GDM1 (cell line): ENCODE results near the gene HJV.

Experiments
- DNase-seq: peaks from one replicate; lab custom pipeline; 2025; lab: John Stamatoyannopoulos, UW

Gene HJV

DNA sequence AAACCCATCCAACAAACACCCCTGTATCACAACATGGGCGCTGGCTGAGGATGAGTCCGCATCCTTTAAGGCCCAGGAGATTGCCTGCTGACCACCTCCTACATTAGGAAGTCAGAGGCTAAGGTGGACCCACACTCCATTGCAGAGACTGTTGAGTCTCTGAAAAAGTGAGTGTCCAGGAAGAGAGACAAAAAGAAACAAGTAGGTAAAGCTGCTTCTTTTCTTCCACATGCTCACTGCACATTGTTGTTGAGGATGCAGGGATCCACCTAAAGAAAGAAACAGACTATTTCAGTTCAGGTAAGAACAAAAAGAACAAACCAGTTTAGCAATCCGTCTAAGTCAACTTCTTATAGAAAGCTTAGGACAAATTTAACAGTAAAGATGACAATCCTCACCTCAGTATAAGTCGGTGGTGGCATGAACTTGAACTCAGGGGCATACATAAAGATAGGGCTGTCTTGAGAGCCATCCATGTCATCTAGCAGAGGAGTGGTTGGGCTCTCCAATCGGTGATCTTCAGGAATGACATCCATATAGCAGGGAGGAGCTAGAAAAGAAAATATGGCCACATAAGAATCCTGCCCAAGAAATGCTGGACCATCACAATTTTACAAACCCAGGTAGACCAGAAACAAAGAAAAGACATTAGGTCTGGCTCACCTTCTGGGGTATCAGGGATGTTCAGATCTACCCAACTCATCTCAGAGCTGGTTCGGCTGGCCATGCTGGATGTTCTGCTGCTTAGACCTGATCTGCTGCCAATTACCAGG, 27.7 kb downstream of the HJV start:
- DNase-seq, result no peak

DNA sequence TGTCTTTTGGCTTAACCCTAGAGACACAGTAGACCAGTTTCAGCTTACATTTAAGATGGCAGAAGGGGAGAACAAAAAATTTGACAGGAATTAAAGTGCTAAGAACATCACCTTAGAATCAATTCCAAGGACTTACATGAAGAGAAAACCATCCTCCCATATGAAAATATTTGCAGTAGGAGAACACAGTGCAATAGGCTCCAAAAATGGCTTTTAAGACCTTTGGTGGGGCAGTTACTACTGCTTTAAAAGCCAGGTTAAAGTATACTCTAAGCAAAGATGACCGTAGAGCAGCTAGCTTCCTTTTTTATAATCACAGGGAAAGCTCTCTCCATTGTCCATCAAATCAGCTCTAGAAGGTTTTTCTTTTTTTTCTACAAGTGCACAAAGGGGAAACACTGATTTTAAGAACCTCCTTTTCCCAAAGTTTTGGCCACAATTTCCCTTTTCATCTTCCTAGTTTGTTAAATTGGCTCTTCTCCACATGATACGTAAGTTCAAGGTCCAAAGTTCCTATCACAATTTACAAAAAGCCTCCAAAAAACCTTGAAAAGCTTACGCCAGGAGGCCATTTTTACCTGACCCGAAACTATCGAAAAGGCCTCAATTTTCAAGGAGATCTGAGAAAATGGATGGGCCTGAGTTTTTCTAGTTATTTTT, 28.4 kb downstream of the HJV start:
- no peak for DNase-seq

DNA sequence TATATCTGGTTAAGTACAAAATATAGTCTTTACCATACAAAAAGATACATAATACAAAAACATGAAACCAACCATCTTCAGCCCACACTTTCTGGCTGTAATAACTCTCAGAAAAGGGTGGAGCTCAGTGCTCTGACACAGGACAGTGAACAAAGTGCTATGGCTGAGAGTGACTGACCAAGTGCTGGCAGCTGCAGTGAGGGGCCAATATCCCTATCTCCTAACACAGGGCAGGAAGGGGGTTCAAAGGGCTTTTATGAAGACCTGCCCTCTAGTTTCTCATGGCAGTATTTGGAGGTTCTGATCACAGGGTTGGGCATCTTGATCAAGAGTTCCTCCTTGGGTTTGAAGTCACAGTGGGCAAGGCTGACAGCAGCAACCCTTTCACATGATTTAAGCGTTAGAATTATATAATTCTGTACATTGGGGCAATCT, 29.0 kb downstream of the HJV start:
- DNase-seq, result no peak

DNA sequence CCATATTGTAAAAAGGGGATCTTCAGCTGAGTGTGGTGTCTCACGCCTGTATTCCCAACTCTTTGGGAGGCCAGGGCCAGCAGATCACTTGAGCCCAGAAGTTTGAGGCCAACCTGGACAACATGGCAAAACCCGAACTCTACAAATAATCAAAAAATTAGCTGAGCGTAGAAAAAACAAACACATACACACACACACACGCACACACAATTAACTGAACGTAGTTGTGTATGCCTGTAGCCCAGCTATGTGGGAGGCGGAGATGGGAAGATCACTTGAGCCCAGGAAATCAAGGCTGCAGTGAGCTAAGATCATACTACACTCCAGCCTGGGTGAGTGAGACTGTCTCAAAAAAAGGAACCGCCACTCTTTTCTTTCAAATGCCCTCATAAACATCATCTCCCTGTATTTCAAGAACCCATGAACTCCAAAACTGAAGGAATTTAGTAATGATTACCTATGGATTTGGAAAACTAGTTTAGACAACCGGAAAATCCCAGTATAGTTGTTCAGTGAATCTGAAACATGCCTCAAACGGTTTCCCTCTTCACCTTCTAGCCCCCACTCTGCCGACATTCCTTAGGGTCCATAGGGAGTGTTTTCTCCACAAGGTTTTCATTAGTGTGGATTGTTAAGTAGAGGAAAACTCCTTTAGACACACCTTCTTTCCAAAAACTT, 29.7 kb downstream of the HJV start:
- DNase-seq, result no peak

DNA sequence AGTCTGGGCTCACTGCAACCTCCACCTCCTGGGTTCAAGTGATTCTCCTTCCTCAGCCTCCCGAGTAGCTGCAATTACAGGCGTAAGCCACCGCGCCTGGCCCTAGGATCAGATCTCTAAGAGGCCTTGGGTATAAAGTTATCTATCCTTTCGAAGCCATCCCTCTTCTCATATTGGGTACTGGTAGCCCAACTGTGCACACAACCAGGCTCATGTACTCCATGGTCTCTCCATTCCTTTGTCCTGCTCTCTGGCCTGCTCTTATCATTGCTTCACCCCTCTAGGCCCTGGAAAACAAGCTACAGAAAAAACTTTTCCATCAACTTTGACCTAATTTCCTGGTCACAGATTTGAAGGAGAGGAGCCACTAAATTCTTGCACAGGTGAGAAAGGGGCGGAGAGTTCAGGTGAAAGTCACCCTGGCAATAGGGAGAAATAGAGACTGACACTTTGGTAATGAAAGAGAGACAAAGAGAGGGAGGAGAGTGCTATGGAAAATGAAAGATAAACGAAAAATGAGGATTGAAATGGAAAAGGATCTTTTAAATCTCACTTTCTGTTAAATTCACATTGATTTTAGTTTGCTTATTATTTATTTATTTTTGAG, 31.2 kb downstream of the HJV start:
- no peak for DNase-seq

DNA sequence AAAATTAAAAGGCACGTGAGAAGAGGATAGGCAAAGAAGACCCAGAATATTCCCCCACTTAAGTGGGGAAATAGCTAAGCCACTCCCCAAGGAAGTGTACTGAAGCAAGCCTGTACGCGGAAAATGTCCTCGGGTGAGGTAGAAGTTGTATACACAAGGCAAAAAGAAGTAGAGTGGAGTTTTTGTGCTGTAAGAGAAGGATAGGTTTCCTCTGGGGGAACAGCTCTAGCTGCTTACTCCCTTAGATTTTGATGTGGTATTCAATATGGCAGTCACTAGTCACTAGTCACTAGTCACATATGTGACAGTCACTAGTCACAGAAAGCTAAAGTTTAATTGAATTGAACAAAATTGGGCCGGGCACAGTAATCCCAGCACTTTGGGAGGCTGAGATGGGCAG, 32.8 kb downstream of the HJV start:
- DNase-seq, result no peak

DNA sequence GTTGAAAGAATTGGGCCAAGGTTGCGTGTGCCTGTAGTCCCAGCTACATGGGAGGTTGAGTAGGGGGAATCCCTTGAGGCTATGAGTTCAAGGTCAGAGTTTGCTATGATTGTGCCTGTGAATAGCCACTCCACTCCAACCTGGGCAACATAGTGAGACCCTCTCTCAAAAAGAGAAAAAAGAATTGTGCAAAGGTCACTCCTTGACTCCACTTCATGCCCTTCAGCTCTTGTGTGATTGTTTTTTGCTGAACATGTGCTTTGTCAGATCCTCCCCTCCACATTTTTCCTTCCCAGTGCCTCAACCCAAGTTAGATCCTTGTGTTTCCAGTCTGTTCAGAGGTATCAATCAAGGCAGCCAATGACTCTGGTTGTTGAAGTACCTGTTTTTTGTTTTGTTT, 33.6 kb downstream of the HJV start:
- DNase-seq, result no peak

DNA sequence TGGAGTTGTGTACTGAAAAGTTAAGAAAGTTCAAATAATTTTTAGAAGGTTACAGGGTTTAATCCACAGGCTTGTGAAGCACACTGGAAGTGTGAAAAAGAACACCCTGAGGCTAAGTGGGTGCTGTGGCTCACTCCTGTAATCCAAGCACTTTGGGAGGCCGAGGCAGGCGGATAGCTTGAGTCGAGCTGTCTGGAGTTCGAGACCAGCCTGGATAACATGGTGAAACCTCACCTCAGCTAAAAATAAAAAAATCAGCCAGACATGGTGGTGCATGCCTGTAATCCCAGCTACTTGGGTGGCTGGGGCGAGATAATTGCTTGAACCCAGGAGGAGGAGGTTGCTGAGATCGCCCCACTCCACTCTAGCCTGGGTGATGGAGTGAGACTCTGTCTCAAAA, 35.0 kb downstream of the HJV start:
- DNase-seq, result no peak

DNA sequence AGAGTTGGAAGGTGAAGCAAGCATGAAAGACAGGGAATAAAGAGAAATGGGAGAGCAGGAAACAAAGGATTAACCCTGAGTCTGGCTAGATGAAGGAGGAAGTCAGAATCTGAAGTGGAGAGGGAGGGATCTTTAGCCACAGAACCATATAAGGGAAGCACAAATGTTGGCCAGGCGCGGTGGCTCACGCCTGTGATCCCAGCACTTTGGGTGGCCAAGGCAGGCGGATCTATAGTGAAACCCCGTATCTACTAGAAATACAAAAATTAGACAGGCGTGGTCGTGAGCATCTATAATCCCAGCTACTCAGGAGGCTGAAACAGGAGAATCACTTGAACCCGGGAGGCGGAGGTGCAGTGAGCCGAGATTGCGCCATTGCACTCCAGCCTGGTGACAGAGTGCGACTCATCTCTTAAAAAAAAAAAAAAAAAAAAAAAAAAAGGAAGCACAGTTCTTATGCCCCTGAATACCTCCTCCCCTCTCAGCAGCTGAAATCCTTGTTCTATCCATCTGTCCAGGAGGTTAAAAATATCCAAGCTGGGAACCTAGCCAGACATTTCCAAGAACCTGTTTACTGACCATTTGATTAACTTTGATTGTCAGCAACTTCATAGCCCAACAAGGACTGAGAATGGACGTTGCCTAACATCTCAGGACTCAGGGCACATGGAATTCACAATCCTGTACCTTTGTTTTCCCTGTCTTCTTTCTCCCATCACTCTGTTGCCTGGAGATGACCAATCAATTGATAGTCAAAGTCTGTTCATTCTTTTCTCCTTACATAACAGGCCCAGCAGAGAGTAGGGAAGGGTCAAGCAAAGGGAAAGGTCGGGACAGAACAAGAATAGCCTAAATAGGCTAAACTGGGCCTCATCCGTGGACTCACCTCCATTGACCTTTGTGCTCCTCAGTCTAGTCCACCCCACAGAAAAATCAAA, 35.8 kb downstream of the HJV start:
- peak; percentile 62 for DNase-seq

DNA sequence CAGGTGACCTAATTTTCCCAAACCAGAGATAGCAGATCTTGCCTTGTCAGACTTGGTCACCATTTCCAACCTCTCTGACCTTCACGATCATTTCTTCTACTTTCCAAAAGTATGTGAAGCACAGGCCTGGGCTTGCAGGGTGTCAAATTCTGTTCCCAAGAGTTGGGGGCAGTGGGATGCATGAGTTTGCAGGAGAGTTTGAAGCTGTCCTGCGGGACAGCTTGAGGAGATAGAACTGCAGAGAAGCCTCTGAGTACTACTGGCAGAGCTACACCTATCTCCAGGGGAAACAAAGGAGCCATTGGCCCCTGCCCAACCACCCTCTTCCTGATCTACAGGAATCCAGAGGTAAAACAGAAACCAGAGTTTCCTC, 36.4 kb downstream of the HJV start:
- DNase-seq, result no peak

DNA sequence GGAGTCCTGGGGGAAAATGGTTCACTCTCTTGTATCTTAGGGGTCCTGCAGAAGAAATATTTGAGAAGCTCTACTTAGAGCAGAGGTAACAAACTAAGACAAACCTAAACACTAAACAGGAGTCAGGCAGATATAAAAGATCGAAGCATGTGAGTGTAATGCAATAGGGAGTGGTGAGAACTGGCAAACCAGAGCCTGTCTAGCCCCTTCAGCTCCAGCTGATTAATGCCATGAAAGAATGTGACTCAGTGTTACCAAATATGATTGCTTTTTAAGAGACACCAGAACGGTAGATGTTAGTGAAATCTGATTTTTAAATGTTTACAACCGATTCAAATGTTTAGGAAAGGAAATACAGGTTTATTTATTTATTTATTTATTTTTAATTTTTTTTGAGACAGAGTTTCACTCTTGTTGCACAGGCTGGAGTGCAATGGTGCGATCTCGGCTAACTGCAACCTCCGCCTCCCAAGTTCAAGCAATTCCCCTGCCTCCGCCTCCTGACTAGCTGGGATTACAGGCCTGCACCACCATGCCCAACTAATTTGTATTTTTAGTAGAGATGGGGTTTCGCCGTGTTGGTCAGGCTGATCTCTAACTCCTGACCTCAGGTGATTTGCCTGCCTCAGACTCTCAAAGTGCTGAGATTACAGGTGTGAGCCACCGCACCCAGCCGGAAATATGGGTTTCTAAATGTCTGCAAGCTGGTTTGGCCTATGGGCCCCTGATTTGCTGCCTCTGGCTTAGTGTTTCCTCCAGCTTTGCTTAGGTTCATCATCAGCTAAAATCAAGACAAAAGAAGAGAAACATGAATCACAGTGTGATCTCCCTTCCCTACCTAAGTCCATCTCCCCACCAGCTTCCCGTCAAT, 37.3 kb downstream of the HJV start:
- no peak for DNase-seq

DNA sequence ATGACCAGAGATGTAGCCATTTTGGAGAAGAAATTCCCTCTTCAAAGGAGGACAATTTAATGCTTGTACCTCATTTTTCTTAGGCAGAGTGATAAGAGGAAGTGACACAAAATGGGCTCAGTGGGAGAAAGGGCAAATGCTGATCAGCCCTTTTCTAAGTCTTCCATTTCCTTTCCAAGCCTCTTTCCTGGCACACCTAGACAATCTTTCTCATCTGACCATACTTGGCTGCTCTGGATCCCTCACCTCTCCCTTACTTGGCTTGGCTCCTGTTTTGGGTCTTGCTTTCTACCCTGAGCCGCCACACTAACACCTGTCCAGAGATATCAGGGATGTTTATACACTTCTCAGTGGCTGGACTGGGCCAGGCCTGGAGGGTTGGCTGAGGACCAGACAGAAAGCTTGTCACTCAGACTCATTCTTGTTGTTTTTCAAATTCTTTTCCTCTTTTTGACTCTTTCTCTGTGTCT, 38.3 kb downstream of the HJV start:
- no peak for DNase-seq

DNA sequence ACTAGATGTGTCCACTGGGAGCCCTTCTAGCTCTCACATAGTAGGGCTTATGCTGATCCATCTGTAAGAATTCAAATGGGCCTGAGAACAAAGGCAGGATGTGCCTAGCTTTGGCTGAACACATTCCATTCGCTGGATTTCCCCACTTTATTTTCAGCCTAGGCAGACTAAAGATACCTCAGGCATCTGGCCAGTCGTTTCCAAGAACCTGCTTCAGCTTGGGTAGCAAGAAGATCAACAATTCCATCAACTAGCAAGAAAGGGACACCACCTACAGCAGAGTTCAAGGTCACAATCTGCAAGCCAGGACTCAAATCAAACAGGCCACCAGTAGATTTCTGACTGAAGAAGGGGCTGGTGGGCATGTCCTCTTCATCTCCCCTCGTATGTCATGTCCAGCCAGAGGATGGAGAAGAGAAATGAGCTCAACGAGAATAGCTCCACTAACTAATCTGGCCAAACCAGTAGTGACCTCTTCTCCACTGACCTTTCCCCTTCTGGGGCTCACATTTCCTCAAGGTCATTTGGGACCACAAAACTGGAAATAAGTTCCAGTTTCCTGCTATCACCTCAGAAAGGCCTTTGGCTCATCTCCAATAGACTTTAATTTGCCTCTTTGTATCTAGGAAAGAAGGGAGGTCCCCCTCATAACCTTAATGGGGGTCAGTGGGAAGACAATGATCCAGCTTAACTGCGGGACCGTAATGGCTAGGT, 39.4 kb downstream of the HJV start:
- DNase-seq, result no peak

DNA sequence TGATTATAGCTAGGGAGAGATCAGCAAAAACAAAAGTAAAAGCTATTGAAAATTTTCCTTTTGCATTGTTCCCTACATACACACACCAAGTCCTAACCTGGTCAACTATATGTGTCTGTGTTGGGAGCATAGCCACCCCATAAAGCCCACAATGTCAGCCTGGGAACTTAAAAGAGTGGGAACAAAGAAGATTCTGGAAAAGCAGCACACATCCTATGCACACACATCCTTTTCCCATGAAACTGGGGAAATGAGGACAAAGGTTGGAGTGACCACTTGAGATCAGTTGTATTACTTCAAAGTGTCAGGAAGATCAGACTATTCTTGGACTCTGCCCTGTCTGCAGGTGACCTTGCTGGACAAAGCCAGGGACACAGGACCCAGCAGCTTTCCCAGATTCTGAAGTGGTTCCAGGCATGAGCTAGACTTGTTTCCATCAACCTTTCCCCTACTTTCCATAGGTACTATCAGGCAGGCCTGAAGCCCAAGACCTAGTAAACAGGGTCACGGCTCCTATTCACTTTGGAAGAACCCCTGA, 41.0 kb downstream of the HJV start:
- no peak for DNase-seq

DNA sequence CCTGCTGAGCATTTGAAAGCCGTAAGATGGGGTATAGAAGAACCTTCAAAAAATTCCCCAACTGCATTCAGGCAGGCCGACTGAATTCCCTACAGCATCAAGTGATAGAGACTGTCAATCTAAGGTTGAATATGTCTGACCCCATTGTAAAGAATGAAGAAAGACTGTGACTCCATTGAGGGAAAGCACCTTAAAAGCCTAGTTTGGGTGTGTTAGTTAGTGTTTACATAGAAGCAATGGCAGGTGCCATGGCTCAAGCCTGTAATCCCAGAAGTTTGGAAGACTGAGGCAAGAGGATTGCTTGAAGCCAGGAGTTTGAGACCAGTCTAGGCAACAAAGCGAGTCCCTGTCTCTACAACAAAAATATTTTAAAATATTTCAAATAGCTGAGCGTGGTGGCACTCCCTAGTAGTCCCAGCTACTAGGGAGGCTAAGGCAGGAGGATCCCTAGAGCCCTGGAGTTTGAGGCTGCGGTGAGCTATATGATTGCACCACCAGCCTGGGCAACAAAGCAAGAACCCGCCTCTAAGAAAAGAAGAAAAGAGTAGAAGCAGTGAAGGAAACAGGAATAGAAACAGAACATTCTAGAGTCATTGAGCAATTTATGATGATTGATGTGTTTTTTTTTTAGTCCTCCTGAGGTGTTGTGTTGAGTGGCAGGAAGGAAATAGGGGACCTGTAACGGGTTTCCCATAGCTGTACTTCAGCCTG, 41.6 kb downstream of the HJV start:
- DNase-seq, result no peak

DNA sequence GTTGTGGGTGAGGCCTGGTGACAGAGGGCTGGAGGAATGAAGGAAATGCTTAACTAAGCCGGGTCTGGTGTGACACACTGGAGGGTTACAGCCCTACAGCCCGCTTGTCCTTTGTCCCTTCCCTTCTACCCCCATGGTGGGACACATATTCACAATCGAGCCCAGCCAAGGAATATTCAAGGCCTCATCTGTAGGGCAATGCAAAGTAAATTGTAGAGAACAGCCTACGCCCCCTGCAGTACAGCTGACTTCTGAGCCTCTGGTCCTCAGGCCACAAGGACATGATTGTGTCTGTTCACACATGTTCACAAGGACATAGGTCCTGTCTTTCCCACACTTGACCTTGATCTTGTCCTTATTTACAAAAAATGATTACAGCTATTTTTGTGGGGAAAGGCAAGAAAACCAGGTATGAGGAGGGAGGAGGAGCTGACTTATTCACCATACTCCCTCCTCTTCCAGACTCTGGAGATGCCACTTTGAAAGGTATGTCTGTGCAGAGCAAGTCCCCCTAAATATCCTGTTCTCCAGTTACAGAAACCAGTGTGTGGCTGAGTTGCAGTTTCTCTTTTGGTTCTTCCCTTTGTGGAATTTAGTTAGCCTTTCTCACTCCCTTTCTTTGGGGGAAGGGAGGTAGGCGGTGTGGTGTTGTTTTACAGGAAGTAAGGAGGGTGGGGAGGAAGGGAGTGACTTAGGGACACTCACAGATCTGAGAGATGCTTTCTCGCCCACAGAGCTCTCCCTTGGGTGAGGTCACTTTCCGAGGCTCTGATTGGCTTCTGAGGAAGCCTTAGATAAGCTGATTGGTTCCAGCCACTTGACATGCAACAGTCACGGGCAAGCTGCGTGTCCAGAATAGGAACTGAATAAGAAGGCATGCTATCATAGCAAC, 42.4 kb downstream of the HJV start:
- DNase-seq, result peak; percentile 98

DNA sequence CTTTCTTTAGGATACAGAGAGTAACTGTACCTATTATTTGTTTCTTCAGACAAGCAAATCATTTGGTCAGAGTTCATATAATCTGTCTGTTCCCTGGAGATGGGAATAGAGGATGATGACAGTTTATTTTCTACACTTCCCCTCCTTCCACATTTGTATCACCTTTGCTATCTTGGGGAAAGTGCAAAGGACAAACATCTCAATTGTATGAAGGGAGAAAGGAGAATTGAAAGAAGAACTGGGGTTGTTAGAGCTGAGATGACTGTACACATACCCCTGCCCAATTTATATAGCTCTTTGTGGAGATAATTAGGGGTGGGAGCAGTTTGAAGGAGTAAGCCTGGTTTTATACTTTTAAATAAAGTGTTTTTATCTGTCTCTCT, 43.1 kb downstream of the HJV start:
- no peak for DNase-seq
